22Rv1 (cell line): ENCODE data around the gene TEN1.

Experiments
- H3K27ac ChIP-seq: fragments of 450-650 bp; 2 replicates; pipeline ENCODE4 v1.5.1; 2017
- ZFX ChIP-seq: fragments of 450-650 bp; IDR thresholded peaks from 2 replicates; pipeline ENCODE4 v1.6.1; 2017; ENCODE audit warnings: antibody characterized with exemption, borderline replicate concordance
- TF ChIP-seq, protein P1 (sequence below): fragments of 450-650 bp; IDR thresholded peaks from 2 replicates; pipeline ENCODE4 v1.5.1; 2017; ENCODE audit warnings: mild to moderate bottlenecking

TEN1 gene

GRCh38 chr17:76002100-76002499, 23.1 kb downstream of the TEN1 start:
- TF ChIP-seq ZFX = no peak
- TF ChIP-seq, protein P1, sequence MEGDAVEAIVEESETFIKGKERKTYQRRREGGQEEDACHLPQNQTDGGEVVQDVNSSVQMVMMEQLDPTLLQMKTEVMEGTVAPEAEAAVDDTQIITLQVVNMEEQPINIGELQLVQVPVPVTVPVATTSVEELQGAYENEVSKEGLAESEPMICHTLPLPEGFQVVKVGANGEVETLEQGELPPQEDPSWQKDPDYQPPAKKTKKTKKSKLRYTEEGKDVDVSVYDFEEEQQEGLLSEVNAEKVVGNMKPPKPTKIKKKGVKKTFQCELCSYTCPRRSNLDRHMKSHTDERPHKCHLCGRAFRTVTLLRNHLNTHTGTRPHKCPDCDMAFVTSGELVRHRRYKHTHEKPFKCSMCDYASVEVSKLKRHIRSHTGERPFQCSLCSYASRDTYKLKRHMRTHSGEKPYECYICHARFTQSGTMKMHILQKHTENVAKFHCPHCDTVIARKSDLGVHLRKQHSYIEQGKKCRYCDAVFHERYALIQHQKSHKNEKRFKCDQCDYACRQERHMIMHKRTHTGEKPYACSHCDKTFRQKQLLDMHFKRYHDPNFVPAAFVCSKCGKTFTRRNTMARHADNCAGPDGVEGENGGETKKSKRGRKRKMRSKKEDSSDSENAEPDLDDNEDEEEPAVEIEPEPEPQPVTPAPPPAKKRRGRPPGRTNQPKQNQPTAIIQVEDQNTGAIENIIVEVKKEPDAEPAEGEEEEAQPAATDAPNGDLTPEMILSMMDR = no peak
- no peak overlapping the region for H3K27ac ChIP-seq

DNA sequence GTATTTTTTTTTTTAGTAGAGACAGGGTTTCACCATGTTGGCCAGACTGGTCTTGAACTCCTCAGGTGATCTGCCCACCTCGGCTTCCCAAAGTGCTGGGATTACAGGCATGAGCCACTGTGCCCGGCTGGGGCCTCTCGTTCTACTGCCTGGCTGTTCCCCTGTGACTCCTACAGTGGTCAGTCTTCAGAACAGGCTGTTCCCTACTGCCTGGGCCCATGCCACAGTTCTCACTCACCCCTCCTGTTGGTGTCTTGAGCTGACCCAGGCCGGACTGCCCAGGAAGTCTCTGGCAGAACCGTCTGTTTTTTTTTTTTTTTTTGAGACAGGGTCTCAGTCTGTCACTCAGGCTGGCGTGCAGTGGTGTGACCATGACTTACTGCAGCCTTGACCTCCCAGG, 24.9 kb downstream of the TEN1 start:
- TF ChIP-seq, protein P1 = no peak
- no peak for TF ChIP-seq ZFX
- H3K27ac ChIP-seq = no peak overlapping the region

DNA sequence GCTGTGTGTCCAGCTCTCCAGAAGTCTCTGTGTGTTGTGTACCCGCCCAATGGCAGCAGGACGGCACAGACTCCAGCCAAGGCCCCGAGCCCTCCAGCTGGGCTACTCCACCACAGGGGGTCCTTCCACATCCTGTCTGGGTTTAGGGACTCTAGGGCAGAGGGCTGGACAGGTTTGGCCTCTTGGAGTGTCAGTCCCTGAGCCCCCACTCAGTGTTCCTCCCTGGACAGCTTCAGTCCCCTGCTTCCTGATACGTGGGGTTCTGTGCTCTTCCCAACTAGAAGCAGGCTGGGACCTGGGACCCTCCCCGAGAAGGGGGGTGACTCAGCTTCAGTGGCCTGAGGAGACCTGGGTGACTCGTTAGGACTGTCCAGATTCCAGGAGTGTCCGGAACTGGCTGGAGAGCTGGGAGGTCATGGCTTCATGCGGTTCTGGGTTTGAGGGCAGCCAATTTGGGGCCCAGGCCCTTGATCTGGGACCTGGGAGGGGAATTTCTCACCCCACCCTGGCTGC, 25.8 kb downstream of the TEN1 start:
- no peak overlapping the region for H3K27ac ChIP-seq
- TF ChIP-seq, protein P1 = no peak
- TF ChIP-seq ZFX = no peak

DNA sequence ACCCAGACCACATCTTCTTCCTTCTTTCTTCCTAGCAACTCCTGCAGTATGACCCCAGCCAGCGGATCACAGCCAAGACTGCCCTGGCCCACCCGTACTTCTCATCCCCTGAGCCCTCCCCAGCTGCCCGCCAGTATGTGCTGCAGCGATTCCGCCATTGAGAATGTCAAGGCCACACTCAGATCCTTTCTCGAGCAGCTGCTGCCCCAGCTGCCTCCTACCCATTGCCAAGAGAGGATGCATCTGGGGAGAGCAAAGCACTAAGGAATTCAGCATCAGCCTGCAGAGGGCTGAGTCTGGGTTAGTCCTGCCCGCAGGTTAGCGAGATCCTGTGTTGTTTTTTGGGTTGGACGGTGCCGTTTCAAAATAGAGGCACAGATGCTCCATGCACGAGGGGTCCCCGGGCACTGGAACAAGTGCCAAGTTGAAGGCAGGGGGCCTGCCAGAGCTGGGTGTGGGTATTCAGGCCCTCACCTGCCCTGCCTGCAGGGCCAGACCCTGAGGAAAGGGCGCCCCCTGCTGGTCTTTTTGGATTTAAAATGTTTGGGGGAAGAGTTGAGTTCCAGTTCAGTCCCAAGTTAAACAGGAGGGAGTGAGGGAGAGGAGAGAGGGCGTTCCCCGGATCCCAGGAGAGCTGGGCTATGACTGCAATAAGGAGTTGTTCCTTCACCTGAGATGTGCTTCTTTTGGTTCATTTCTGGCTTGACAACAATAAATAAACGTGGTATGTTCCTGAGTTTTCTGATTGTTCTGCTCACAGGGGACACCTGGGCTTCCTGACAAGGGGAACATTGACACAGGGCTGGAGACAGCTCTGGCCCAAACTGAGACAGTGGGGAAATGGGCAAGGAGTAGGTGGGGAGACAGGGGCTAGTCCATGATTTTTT, 26.5 kb downstream of the TEN1 start:
- no peak overlapping the region for H3K27ac ChIP-seq
- TF ChIP-seq, protein P1 = peak; percentile 91
- no peak for TF ChIP-seq ZFX

GRCh38 chr17:76007131-76007849, 28.2 kb downstream of the TEN1 start:
- TF ChIP-seq, protein P1 = no peak
- TF ChIP-seq ZFX = no peak
- no peak overlapping the region for H3K27ac ChIP-seq

DNA sequence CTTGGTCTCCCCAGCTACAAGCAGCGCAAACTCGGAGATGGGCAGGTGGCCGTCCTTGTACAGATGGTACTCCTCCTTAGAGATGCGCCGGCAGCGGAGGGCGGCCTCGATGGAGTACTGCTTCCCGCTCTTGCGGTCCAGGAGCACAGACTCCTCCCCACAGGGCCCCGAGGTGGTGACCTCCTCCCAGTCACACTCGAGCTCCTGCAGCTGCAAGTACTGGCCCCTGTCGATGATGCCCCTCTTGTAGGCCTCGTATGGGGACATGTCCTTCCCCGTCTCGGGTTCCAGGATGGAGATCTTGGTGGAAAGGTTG, 28.8 kb downstream of the TEN1 start:
- H3K27ac ChIP-seq = no peak overlapping the region
- TF ChIP-seq, protein P1 = no peak
- no peak for TF ChIP-seq ZFX

DNA sequence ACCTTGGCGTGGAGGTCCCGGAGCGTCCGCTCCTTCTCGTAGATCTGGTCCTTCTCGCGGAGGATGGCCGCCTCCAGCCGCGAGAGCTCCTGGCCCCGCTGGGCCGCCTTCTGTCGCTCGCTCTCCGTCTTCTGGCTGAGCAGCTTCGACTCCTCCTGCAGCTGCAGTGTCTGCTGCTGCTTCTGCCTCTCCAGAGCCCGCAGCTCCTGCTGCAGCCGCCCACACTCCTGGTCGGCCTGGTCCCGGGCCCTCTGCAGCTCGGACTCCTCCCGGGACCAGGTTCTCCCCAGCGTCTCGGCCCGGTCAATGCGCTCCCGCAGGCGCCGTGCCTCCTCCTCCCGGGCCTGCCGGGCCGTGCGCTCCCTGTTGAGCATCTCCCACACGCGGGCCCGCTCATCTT, 29.2 kb downstream of the TEN1 start:
- no peak overlapping the region for H3K27ac ChIP-seq
- TF ChIP-seq, protein P1 = no peak
- TF ChIP-seq ZFX = no peak
